ENCODE results near the gene CD300LF.

DNA sequence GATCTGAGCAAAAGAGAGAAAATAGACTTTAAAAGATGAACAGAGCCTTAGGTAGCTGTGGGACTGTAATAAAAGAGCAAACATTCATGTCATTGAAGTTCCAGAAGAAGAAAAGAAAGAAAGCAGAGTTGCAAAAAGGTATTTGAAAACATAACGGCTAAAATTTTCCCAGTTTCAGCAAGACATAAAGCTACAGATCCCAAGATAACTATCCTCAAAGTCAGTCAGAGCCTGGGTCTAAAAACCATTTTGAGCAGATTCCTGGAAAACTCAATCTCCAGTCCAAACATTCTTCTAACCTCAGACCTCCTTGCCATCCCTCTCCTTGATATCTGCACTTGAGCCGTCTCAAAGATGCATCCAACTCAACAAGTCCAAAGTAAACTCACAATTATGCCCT lies 68.3 kb downstream of the CD300LF start:
- TF ChIP-seq, protein P1, sequence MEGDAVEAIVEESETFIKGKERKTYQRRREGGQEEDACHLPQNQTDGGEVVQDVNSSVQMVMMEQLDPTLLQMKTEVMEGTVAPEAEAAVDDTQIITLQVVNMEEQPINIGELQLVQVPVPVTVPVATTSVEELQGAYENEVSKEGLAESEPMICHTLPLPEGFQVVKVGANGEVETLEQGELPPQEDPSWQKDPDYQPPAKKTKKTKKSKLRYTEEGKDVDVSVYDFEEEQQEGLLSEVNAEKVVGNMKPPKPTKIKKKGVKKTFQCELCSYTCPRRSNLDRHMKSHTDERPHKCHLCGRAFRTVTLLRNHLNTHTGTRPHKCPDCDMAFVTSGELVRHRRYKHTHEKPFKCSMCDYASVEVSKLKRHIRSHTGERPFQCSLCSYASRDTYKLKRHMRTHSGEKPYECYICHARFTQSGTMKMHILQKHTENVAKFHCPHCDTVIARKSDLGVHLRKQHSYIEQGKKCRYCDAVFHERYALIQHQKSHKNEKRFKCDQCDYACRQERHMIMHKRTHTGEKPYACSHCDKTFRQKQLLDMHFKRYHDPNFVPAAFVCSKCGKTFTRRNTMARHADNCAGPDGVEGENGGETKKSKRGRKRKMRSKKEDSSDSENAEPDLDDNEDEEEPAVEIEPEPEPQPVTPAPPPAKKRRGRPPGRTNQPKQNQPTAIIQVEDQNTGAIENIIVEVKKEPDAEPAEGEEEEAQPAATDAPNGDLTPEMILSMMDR (IDR thresholded peaks at IDR 0.05; ENCODE audit: borderline replicate concordance, extremely low read depth, low read length, poor library complexity, severe bottlenecking), result no peak
- no peak for TF ChIP-seq EZH2 (IDR thresholded peaks at IDR 0.05; ENCODE audit: borderline replicate concordance, low read depth, low read length, severe bottlenecking)
